ENCODE measurements around the gene PLXNA1.

- TF ChIP-seq CTCF (IDR thresholded peaks at IDR 0.05) = no peak
- no peak for TF ChIP-seq IRF3 (IDR thresholded peaks at IDR 0.05; ENCODE audit: low read depth, low read length)
- TF ChIP-seq RFX5 (IDR thresholded peaks at IDR 0.05; ENCODE audit: low read length) = no peak
- TF ChIP-seq ZBTB33 (IDR thresholded peaks at IDR 0.05; ENCODE audit: borderline replicate concordance, low read depth) = no peak
- TF ChIP-seq SIN3A (IDR thresholded peaks at IDR 0.05; ENCODE audit: borderline replicate concordance, low read depth, low read length) = no peak
- TF ChIP-seq MAX (IDR thresholded peaks at IDR 0.05; ENCODE audit: low read depth) = no peak
- TF ChIP-seq RAD21 (IDR thresholded peaks at IDR 0.05; ENCODE audit: low read length) = no peak
Measured at GRCh38 chr3:126963261-126964190, 19.4 kb upstream of the PLXNA1 start.

All from SK-N-SH (cell line).